H9 (cell line): ENCODE results near the gene HIP1R. TPM values are rescaled to one million over a fixed set of nuclear protein-coding genes. Genes with fewer than 3 reads are reported as not detected.

ENCODE experiments used
- DNase-seq: peaks from one replicate; pipeline ENCODE4 v3.0.0-alpha.2; 2017
- H2AFZ ChIP-seq: one replicate; pipeline ENCODE4 v1.6.1; 2013; ENCODE audit warnings: mild to moderate bottlenecking, low read length, control low read depth, moderate library complexity
- H2AK5ac ChIP-seq: 2 replicates; pipeline ENCODE4 v1.6.1; 2013; ENCODE audit warnings: low read length, control low read depth, mixed read lengths; ENCODE audit not compliant: insufficient read length
- H2BK120ac ChIP-seq: one replicate; pipeline ENCODE4 v1.6.1; 2013; ENCODE audit warnings: low read depth, mild to moderate bottlenecking, low read length, control low read depth, inconsistent platforms; ENCODE audit not compliant: poor library complexity, severe bottlenecking
- H2BK12ac ChIP-seq: 2 replicates; pipeline ENCODE4 v1.6.1; 2013; ENCODE audit warnings: low read length, control low read depth, mixed read lengths, low read depth; ENCODE audit not compliant: insufficient read length
- H2BK15ac ChIP-seq: 2 replicates; pipeline ENCODE4 v1.6.1; 2013; ENCODE audit warnings: low read depth, low read length, control low read depth
- H2BK20ac ChIP-seq: one replicate; pipeline ENCODE4 v1.6.1; 2013; ENCODE audit warnings: low read depth, mild to moderate bottlenecking, low read length, control low read depth, inconsistent platforms; ENCODE audit not compliant: poor library complexity, severe bottlenecking
- H2BK5ac ChIP-seq: 2 replicates; pipeline ENCODE4 v1.6.1; 2013; ENCODE audit warnings: low read length, control low read depth, mixed read lengths; ENCODE audit not compliant: insufficient read length
- H3K14ac ChIP-seq: 2 replicates; pipeline ENCODE4 v1.6.1; 2013; ENCODE audit warnings: low read length, control low read depth; ENCODE audit not compliant: insufficient read depth
- H3K18ac ChIP-seq: 2 replicates; pipeline ENCODE4 v1.6.1; 2013; ENCODE audit warnings: low read depth, mild to moderate bottlenecking, mixed read lengths, low read length, control low read depth; ENCODE audit not compliant: insufficient read length
- H3K23ac ChIP-seq: 2 replicates; pipeline ENCODE4 v1.6.1; 2013; ENCODE audit warnings: low read length, control low read depth, mixed read lengths, low read depth; ENCODE audit not compliant: insufficient read length
- H3K23me2 ChIP-seq: 2 replicates; pipeline ENCODE4 v1.6.1; 2013; ENCODE audit warnings: low read depth, mild to moderate bottlenecking, mixed read lengths, low read length, control low read depth; ENCODE audit not compliant: insufficient read length, poor library complexity, severe bottlenecking
- H3K27ac ChIP-seq: 2 replicates; pipeline ENCODE4 v1.5.1; 2013; ENCODE audit warnings: low read length, control low read depth, mixed read lengths, low read depth; ENCODE audit not compliant: insufficient read length
- H3K27me3 ChIP-seq: 2 replicates; pipeline ENCODE4 v1.6.1; 2013; ENCODE audit warnings: low read length, control low read depth, inconsistent platforms; ENCODE audit not compliant: insufficient read depth
- H3K4ac ChIP-seq: 2 replicates; pipeline ENCODE4 v1.6.1; 2013; ENCODE audit warnings: low read depth, mild to moderate bottlenecking, control low read depth, inconsistent platforms, low read length, moderate library complexity
- H3K4me1 ChIP-seq: 2 replicates; pipeline ENCODE4 v1.6.1; 2013; ENCODE audit warnings: low read length, control low read depth, inconsistent platforms; ENCODE audit not compliant: insufficient read depth
- H3K4me2 ChIP-seq: 2 replicates; pipeline ENCODE4 v1.6.1; 2013; ENCODE audit warnings: low read length, control low read depth, mixed read lengths; ENCODE audit not compliant: insufficient read length, insufficient read depth
- H3K56ac ChIP-seq: 2 replicates; pipeline ENCODE4 v1.6.1; 2013; ENCODE audit warnings: low read depth, mild to moderate bottlenecking, mixed read lengths, low read length, control low read depth; ENCODE audit not compliant: insufficient read length
- H3K79me1 ChIP-seq: 2 replicates; pipeline ENCODE4 v1.6.1; 2013; ENCODE audit warnings: low read depth, mild to moderate bottlenecking, moderate library complexity, low read length, control low read depth, inconsistent platforms; ENCODE audit not compliant: insufficient read depth, poor library complexity, severe bottlenecking
- H3K79me2 ChIP-seq: 2 replicates; pipeline ENCODE4 v1.6.1; 2013; ENCODE audit warnings: low read length, control low read depth, inconsistent platforms; ENCODE audit not compliant: insufficient read depth
- H3K9ac ChIP-seq: 2 replicates; pipeline ENCODE4 v1.6.1; 2013; ENCODE audit warnings: low read length, control low read depth, mixed read lengths; ENCODE audit not compliant: insufficient read length; ENCODE audit errors: extremely low read depth
- H3K9me3 ChIP-seq: one replicate; pipeline ENCODE4 v1.6.1; 2013; ENCODE audit warnings: low read depth, low read length, inconsistent platforms; ENCODE audit not compliant: control insufficient read depth
- H3T11ph ChIP-seq: one replicate; pipeline ENCODE4 v1.6.1; 2013; ENCODE audit warnings: mild to moderate bottlenecking, low read length, control low read depth, inconsistent platforms
- H4K20me1 ChIP-seq: one replicate; pipeline ENCODE4 v1.6.1; 2013; ENCODE audit not compliant: control insufficient read depth, insufficient read length, insufficient read depth
- H4K5ac ChIP-seq: 2 replicates; pipeline ENCODE4 v1.6.1; 2013; ENCODE audit warnings: low read depth, mild to moderate bottlenecking, mixed read lengths, low read length, control low read depth; ENCODE audit not compliant: insufficient read length
- H4K8ac ChIP-seq: replicated peaks from 2 replicates; pipeline ENCODE4 v1.6.1; 2013; ENCODE audit warnings: low read length, control low read depth, mixed read lengths, low read depth; ENCODE audit not compliant: insufficient read length
- H4K91ac ChIP-seq: 2 replicates; pipeline ENCODE4 v1.6.1; 2013; ENCODE audit warnings: low read depth, mild to moderate bottlenecking, moderate library complexity, mixed read lengths, low read length, control low read depth; ENCODE audit not compliant: insufficient read length
- H3K27ac Mint-ChIP-seq, 3 experiments: 2 replicates in 2 of 3; 3 replicates in 1 of 3; pipeline ENCODE4 v1.8.0; 2020 to 2021; ENCODE audit warnings: mixed read lengths in 3 of 3, mild to moderate bottlenecking in 1 of 3, moderate library complexity in 1 of 3
- H3K27me3 Mint-ChIP-seq: 2 replicates; pipeline ENCODE4 v1.8.0; 2021; ENCODE audit warnings: low read depth, mild to moderate bottlenecking, moderate library complexity, mixed read lengths
- H3K36me3 Mint-ChIP-seq, 3 experiments: 2 replicates in 2 of 3; 3 replicates in 1 of 3; pipeline ENCODE4 v1.8.0; 2020 to 2021; ENCODE audit warnings: low read depth in 3 of 3, mixed read lengths in 3 of 3; ENCODE audit not compliant: insufficient read depth in 1 of 3
- H3K4me1 Mint-ChIP-seq, 2 experiments: 2 replicates each; pipeline ENCODE4 v1.8.0; 2020; ENCODE audit warnings: mixed read lengths in 2 of 2
- H3K4me3 Mint-ChIP-seq, 2 experiments: 2 replicates in 1 of 2; 3 replicates in 1 of 2; pipeline ENCODE4 v1.8.0; 2020 to 2021; ENCODE audit warnings: mild to moderate bottlenecking in 2 of 2, mixed read lengths in 2 of 2, moderate library complexity in 1 of 2
- H3K9me3 Mint-ChIP-seq, 2 experiments: 2 replicates in 1 of 2; 3 replicates in 1 of 2; pipeline ENCODE4 v1.8.0; 2020; ENCODE audit warnings: mild to moderate bottlenecking in 2 of 2, mixed read lengths in 2 of 2, moderate library complexity in 1 of 2
- CTCF ChIP-seq: fragments of 200-600 bp; sonication (generic); conservative IDR thresholded peaks from 3 replicates; pipeline ENCODE4 v1.8.0; 2021; ENCODE audit warnings: antibody characterized with exemption, mild to moderate bottlenecking
- WGBS: extraction: QIAGEN DNeasy Blood & Tissue Kit; methylation state at CpG from one replicate; pipeline ENCODE4 v1.1.7; 2013; ENCODE audit warnings: missing lambda C conversion rate, low lambda C conversion rate, mixed read lengths; ENCODE audit not compliant: insufficient read length; ENCODE audit errors: extremely low coverage; 5-methylcytosine and 5-hydroxymethylcytosine counted together
- total RNA-seq: library from RNA; stranded (reverse); gene quantifications from 2 replicates; pipeline ENCODE4 v1.2.1, GENCODE V29; 2021

The HIP1R gene
- total RNA-seq, 1 experiment from 2014 or later: 17.4 TPM

- Histone ChIP-seq H2BK15ac (no peak overlapping the region), H4K8ac (no peak overlapping the region), H4K5ac (no peak overlapping the region), H4K91ac (no peak overlapping the region), H2BK5ac (no peak overlapping the region), H3K14ac (no peak overlapping the region), H3K4me2 (no peak overlapping the region), H3K23ac (no peak overlapping the region), H3T11ph (no peak overlapping the region), H3K56ac (no peak overlapping the region), H3K23me2 (no peaks in the 10 kb centered on the region), H2AK5ac (no peak overlapping the region), H2BK120ac (no peak overlapping the region), H2BK12ac (no peak overlapping the region), H3K27ac (no peak overlapping the region), H4K20me1 (no peaks in the 10 kb centered on the region), H3K18ac (no peak overlapping the region), H2AFZ (no peak overlapping the region), H3K79me2 (no peaks in the 10 kb centered on the region), H3K4me1 (no peaks in the 10 kb centered on the region), H3K9ac (no peak overlapping the region), H3K4ac (no peak overlapping the region), H3K27me3 (no peaks in the 10 kb centered on the region), H2BK20ac (no peak overlapping the region), H3K9me3 (no peaks in the 10 kb centered on the region), H3K79me1 (no peaks in the 10 kb centered on the region)
- no peak for TF ChIP-seq CTCF
- peaks cover 4% of the 10 kb centered on the region for H3K27me3 Mint-ChIP-seq
- H3K4me1 Mint-ChIP-seq: peaks cover 0 to 4% of the 10 kb centered on the region in 2 experiments; a peak in 2 of 4 replicates
- WGBS: no CpG with 5 or more reads among the region's 27 CpGs
- H3K36me3 Mint-ChIP-seq: no peaks in the 10 kb centered on the region
- DNase-seq: no peak
- no peaks in the 10 kb centered on the region for H3K9me3 Mint-ChIP-seq
- H3K27ac Mint-ChIP-seq: no peak overlapping the region
- H3K4me3 Mint-ChIP-seq: no peak overlapping the region
Observed at GRCh38 chr12:122850695-122851350, 15.6 kb downstream of the HIP1R start.
